ENCODE measurements around the gene SMAD2.
A peak's percentile ranks its signal among the peaks of the same experiment; 100 is the strongest.
"Not testable (repeated sequence)": the region's sequence is repeated elsewhere in the genome, so short reads cannot be mapped to it uniquely, and the experiment has no call there.

Gene SMAD2

DNA sequence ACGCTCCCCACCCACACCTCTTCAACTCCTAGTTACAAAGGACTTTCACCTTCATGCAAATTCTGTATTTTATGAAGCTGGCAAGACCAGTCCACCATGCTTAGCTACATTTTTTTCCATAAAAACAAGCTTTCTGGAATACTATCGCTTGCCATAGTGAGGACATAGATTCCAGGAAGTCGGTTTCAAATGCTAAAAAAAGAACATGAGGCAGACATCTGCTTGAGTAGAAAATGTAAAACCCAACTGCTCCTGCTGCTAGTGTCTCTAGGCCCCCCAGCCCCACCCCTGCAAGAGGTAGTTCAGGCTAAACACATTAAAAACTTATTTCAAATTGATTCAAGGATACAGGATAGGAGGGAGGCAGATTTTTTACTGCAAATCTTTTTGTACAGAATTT lies 148.9 kb downstream of the SMAD2 start:
- DNase-seq, result no peak

DNA sequence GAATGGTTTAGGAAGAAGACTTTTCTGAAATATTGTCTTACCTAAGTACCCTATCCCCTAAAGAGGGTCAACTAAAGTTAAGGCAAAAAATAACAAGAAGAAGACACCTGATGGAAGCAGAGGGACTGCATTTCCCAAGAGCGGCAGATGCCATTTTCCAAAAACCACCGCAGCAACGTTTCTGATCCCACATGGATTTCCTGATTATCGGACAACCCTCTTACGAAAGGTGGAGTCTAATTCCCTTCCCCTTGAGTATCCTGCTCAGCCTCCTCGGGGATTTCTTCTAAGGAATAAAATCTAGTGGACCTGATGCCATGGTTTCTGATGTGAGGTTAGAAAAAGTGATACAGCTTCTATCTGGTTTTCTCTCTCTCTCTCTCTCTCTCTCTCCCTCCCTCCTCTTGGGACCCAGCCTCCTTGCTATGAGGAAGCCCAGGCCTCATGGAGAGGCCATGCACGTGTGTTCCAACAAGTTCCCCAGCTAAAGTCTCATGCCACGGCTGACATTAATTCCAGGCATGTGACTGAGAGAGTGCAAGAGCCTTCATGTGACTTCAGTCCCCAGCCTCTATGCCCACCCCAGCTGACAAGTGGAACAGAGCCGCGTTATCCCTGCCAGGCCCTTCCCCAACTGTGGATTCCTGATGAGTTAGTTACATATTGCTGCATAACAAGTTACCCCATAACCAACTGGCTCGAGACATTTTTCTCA lies 150.3 kb downstream of the SMAD2 start:
- DNase-seq, result no peak

DNA sequence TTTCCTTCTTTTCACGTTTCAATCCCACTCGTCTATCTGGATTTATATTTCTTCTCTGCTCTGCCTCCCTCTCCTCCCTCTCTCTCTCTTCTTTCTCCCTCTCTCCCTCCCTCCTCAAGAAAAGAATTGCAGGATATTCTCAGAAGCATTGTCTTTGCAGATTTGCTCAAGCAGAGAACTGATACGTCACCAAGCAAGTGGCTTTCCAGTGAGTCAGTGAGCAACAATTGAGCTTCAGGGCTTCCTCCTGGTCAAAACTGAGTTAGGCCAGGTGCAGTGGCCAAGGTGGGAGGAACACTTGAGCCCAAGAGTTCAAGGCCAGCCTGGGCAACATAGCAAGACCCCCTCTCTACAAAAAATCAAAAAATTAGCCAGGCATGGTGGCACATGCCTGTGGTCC lies 151.1 kb downstream of the SMAD2 start:
- DNase-seq, result no peak

DNA sequence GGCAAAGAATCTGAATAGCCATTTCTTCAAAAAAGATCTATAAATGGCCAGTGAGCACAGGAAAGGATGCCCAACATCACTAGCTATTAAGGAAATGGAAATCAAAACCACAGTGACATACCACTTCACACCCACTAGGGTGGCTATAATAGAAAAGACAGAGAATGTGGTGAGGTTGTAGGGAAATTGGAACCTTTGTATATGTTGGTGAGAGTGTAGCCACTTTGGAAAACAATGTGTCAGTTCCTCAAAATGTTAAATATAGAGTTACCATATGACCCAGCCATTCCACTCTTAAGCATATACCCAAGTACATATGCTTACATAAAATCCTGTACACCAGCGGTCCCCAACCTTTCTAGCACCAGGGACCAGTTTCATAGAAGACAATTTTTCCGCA lies 152.8 kb downstream of the SMAD2 start:
- DNase-seq, result peak; percentile 62

DNA sequence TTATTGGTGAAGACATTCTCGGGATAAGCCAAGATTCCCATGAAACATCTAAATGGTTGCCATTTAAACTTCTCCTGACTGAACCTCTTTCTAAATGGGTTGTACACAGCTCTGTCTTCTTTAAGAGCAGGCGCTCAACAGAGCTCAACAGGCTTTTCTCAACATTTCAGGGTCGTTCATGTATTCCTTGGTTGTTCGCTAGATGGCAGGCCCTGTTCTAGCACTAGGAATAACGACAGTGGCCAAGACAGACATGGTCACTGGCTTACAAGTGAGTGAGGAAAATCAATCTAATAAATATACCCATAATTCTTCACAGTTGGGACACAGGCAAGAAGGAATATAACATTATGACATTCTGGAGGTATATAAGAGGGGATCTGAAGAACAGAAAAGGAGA lies 154.5 kb downstream of the SMAD2 start:
- DNase-seq, result no peak

DNA sequence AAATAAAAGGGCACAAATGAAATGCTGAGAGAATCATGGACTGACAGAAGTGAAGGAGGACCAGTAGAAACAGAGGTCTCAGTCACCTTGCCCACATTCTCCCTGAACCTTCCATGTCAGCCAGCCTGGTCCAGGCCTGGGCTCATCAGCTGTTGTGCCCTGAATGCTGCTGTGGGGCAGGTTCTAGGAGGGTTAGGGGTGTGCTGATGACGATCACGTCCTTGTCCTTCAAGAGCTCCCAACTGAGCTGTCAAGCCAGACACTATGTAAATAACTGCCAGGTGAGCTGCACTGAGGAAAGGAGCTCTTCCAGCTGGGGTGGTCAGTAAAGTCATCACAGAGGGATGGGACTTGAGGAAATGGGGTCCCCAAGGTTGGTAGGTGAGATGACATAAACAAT lies 156.5 kb downstream of the SMAD2 start:
- no peak for DNase-seq

DNA sequence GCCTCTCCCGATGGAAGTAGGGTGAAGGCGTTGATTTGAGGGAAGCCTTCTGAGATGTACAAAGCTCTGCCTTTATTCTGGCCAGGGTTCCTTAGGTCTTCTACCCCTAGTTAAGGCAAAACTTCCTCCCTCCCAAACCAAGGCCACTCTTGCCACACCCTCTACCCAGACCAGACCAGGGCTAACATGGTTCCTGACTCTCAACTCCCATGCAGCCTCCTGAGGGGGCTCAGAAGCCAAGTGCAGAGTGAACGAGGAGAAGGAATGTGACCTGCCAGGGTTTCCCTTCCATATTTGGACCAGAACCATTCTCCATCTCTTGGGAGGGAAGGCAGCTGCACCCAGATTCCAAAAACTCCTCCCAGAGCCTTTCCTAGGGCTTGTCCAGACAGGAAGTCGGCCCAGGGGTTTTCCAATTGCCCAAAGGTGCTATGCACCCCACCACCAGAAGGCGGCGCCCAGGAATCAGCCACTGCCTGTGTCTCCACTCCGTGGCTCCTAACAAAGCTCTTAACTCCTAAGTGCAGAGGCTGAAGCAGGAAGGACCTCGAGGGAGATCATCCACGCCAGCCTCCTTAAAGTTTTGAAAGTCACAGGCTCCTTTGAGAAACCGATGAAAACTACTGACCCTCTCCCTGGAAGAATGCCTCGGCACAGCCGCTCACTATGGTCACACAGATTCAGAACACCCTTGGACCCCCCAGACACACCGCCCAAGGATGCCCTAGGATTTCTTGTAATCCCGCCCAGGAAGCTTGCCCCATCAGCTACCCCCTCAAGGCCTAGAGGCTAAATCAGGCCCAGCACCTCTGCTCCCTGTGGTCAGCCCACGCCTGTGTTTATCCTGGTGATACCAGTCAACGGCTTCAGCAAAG lies 157.8 kb downstream of the SMAD2 start:
- peak; percentile 32 for DNase-seq

DNA sequence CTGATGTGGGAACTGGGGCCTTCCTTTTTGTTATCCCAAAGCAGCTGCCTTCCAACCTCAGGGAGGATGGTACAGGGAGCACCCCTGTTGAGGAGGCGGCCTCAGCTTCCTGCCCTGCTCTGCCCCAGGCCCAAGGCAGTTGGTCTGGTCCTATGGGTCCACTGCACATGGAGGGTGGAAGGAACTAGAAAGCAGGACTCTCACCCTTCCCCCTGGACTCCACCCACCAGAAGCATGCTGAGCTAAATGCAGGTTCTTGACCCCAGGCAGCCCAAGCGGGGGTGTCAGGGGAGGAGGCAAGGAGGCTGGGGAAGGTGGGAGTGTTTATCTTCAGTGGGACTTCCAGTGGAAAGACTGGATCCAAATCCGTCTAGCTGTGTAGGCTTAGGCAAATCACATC lies 158.5 kb downstream of the SMAD2 start:
- no peak for DNase-seq

DNA sequence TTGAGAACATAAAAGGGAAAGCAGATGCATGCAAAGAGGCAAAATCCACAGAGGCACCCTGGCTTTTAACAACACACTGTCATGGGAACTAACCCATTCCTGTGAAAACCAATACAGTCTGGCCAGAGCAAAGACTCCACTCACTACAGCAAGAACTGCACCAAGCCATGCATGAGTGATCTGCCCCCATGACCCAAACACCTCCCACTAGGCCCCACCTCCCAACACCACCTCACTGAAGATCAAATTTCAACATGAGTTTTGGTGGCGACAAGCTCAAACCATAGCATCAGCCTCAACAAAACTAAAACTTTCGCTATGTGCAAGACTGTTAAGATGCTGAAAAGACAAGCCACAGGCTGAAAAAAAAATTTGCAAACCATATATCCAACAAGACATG lies 162.8 kb downstream of the SMAD2 start:
- no peak for DNase-seq

DNA sequence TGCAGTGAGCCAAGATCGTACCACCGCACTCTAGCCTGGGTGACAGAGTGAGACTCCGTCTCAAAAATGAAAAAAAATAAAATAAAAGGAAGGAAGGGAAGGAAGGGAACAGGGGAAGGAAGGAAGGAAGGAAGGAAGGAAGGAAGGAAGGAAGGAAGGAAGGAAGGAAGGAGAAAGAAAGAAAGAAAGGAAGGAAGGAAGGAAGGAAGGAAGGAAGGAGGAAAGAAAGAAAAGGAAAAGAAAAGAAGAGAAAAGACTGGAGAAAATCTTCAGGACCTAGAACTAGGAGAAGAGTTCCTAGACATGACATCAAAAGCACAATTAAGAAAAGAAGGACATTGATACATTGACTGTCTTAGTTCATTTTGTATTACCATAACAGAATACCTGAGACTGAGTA lies 163.3 kb downstream of the SMAD2 start:
- DNase-seq, result not testable (repeated sequence)

All from NCI-H526 treated with DMSO at 0.1 percent for 48 hours (cell line).